ENCODE results near the gene GNS.
"Not testable (repeated sequence)": the region's sequence is repeated elsewhere in the genome, so short reads cannot be mapped to it uniquely, and the experiment has no call there.

The GNS gene

DNA sequence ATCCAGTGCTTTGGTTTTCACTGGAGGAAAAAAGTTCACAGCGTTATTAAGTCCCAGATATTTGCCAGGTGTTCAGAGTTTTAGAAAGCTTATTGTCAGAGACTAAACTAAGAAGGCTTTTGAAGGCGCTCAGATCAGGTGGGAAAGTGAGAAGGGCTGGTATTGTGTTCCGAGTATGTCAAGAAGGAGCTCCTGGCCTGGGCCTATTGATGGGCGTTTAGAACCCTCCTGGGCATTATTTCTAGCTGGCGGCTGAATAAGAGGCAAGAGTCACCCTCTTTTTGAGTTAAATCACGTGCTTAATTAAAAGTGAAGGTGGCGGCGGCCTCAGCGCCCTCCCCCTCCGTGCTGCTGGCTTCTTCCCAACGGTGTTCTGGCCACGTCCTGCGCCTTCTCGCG is 20.9 kb upstream of the GNS start:
- TF ChIP-seq CTCF (IDR thresholded peaks at IDR 0.05), result no peak
- H3K27ac ChIP-seq, result peak overlapping the region; percentile 83

DNA sequence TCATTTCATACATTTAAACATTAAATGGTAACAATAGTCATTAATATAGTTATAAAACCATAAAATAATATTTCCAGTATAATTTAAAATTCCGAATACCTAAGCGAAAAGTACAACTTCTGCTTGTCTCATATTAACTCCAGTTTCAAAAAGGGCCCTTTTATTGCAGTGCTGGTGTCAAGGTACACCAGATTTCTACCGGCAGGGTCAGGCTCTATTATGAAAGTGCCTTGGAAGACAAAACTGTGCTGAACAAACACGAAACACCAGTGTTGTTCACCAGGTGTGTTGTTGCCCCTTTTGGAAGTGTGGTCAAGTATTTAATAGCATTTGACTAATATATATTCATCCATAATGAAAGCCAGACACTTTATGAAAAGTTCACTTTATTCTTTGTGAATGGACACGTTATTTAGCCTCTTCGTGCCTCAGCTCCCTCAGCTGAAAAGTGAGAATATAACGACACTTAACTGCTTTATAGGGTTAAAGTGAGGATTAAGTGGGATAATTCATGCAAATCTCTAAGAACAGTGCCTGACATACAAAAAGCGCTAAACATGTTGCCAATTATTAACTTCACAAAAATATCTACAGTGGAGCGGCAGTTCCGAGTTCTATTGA is 20.3 kb upstream of the GNS start:
- H3K27ac ChIP-seq, result peak overlapping the region; percentile 83
- TF ChIP-seq CTCF (IDR thresholded peaks at IDR 0.05) (no peak), ZFX (IDR thresholded peaks at IDR 0.05; ENCODE audit: borderline replicate concordance) (no peak)

GRCh38 chr12:64775147-64775736 is 16.0 kb upstream of the GNS start:
- H3K27ac ChIP-seq, result not testable (repeated sequence)

GRCh38 chr12:64773386-64773785 is 14.2 kb upstream of the GNS start:
- no peak overlapping the region for H3K27ac ChIP-seq
- TF ChIP-seq ZFX (IDR thresholded peaks at IDR 0.05; ENCODE audit: borderline replicate concordance), result no peak
- no peak for TF ChIP-seq CTCF (IDR thresholded peaks at IDR 0.05)

DNA sequence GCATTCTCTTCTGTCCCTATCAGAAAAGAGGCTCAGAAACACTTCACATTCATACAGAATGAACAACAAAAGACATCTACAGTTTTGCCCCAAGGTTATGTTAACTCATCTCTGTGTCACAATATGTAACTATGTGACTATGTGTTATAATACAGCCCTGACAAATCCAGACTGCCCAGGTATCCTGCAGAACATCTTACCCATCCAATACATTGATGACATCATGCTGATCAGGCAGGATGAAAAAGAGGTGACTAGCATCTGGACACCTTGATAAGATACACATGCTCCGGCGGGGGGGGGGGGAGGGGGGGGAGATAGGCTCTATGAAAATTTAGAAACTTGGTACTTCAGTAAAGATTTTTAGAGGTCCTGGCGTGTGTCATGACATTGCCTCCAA is 8.3 kb upstream of the GNS start:
- TF ChIP-seq ZFX (IDR thresholded peaks at IDR 0.05; ENCODE audit: borderline replicate concordance) (no peak), CTCF (IDR thresholded peaks at IDR 0.05) (no peak)
- no peak overlapping the region for H3K27ac ChIP-seq

- peak overlapping the region; percentile 89 for H3K27ac ChIP-seq
- TF ChIP-seq ZFX (IDR thresholded peaks at IDR 0.05; ENCODE audit: borderline replicate concordance), result no peak
- no peak for TF ChIP-seq CTCF (IDR thresholded peaks at IDR 0.05)
Measured at GRCh38 chr12:64760808-64761573, 1.8 kb upstream of the GNS start.

DNA sequence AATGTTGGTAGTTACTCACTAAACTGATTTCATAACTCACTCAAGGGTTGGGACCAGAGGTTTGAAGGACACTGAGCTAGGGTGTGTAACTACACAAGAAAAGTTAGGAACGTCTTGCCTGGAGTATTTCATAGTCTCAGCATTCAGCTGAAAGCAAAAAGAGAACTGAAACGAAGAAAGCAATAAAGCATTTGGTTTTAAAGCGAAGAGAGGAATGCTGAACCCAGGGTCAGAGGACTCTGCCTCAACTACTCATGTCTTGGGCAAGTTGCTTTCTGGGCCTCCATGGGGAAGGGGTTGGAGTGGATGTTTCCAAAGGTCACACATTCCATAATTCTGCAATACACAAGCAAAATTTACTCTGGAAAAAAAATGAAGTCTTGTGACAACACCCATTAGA is 1.4 kb downstream of the GNS start:
- no peak for TF ChIP-seq ZFX (IDR thresholded peaks at IDR 0.05; ENCODE audit: borderline replicate concordance)
- no peak for TF ChIP-seq CTCF (IDR thresholded peaks at IDR 0.05)

More for the DNA sequence above, 1.4 kb downstream of the GNS start:
- no peak overlapping the region for H3K27ac ChIP-seq
